ENCODE results near the gene TMEM108.

The TMEM108 gene

GRCh38 chr3:133283958-133284807 is 246.0 kb downstream of the TMEM108 start:
- no peak for DNase-seq

- no peak for DNase-seq
Observed at GRCh38 chr3:133289322-133289721, 251.1 kb downstream of the TMEM108 start.

- DNase-seq, result no peak
Observed at GRCh38 chr3:133292296-133292695, 254.1 kb downstream of the TMEM108 start.

GRCh38 chr3:133293397-133294110 is 255.4 kb downstream of the TMEM108 start:
- DNase-seq, result peak; percentile 43 to 47

- DNase-seq, result no peak
Observed at GRCh38 chr3:133294253-133294652, 256.1 kb downstream of the TMEM108 start.

GRCh38 chr3:133295199-133295901 is 257.2 kb downstream of the TMEM108 start:
- DNase-seq, result peak in 1 of 2 experiments; percentile 26

- DNase-seq, result peak in 1 of 2 experiments; percentile 52
Observed at GRCh38 chr3:133295944-133296917, 258.0 kb downstream of the TMEM108 start.

GRCh38 chr3:133296981-133297380 is 258.8 kb downstream of the TMEM108 start:
- DNase-seq, result peak in 1 of 2 experiments; percentile 33

GRCh38 chr3:133300102-133300501 is 261.9 kb downstream of the TMEM108 start:
- no peak for DNase-seq

GRCh38 chr3:133301194-133301593 is 263.0 kb downstream of the TMEM108 start:
- DNase-seq, result no peak

- DNase-seq, result no peak
Observed at GRCh38 chr3:133301731-133302130, 263.5 kb downstream of the TMEM108 start.

GRCh38 chr3:133303430-133303829 is 265.2 kb downstream of the TMEM108 start:
- no peak for DNase-seq

- no peak for DNase-seq
Observed at GRCh38 chr3:133317866-133318265, 279.7 kb downstream of the TMEM108 start.

GRCh38 chr3:133328373-133328772 is 290.2 kb downstream of the TMEM108 start:
- no peak for DNase-seq

GRCh38 chr3:133329626-133330025 is 291.4 kb downstream of the TMEM108 start:
- DNase-seq, result peak in 1 of 2 experiments; percentile 42

GRCh38 chr3:133330065-133330464 is 291.9 kb downstream of the TMEM108 start:
- peak; percentile 36 to 79 for DNase-seq

- DNase-seq, result no peak
Observed at GRCh38 chr3:133330522-133330921, 292.3 kb downstream of the TMEM108 start.

- DNase-seq, result no peak
Observed at GRCh38 chr3:133354721-133355120, 316.5 kb downstream of the TMEM108 start.

- no peak for DNase-seq
Observed at GRCh38 chr3:133360476-133360875, 322.3 kb downstream of the TMEM108 start.

- peak in 1 of 2 experiments; percentile 61 for DNase-seq
Observed at GRCh38 chr3:133361011-133361410, 322.8 kb downstream of the TMEM108 start.

GRCh38 chr3:133361435-133361834 is 323.2 kb downstream of the TMEM108 start:
- DNase-seq, result peak; percentile 81 to 92

GRCh38 chr3:133362539-133362938 is 324.3 kb downstream of the TMEM108 start:
- DNase-seq, result peak; percentile 87 to 93
